ENCODE data around the gene MAPK1IP1L. TPM values are rescaled to one million over a fixed set of nuclear protein-coding genes. Genes with fewer than 3 reads are reported as not detected.

MAPK1IP1L gene
- total and polyA plus RNA-seq, 2 of the 13 experiments (the other 11 are each of a cell fraction or from before 2014, with no cell fraction given) = 27.8 to 68.4 TPM

GRCh38 chr14:55107766-55108554 lies 56.5 kb downstream of the MAPK1IP1L start (continued):
- 0 out of 2 replicates have a peak, but pooled peaks have one; percentile 50 for TF ChIP-seq PRMT3 (CRISPR knock-in tag; IDR thresholded peaks at IDR 0.05; ENCODE audit: borderline replicate concordance, low read depth)
- no peak for TF ChIP-seq PCBP1 (IDR thresholded peaks at IDR 0.05; ENCODE audit: borderline replicate concordance, low read depth, low read length)
- peak; percentile 64; the same call in 1 of the 2 replicates for TF ChIP-seq ZNF746 (CRISPR knock-in tag; IDR thresholded peaks at IDR 0.05)
- 0 out of 2 replicates have a peak, but pooled peaks have one; percentile 18 for TF ChIP-seq ZSCAN30 (CRISPR knock-in tag; IDR thresholded peaks at IDR 0.05)
- no peak for TF ChIP-seq ZNF703 (CRISPR knock-in tag; IDR thresholded peaks at IDR 0.05; ENCODE audit: borderline replicate concordance)
- peak; percentile 85; the same call in 1 of the 2 replicates for TF ChIP-seq HOXD1 (CRISPR knock-in tag; IDR thresholded peaks at IDR 0.05)
- peak; percentile 19; the same call in 1 of the 2 replicates for TF ChIP-seq ZNF205 (CRISPR knock-in tag; IDR thresholded peaks at IDR 0.05)
- TF ChIP-seq ZNF143 (CRISPR knock-in tag; IDR thresholded peaks at IDR 0.05) = peak; percentile 42; the same call in 1 of the 2 replicates
- TF ChIP-seq RFX3 (CRISPR knock-in tag; IDR thresholded peaks at IDR 0.05) = no peak
- 0 out of 2 replicates have a peak, but pooled peaks have one; percentile 25 for TF ChIP-seq ZNF552 (CRISPR knock-in tag; IDR thresholded peaks at IDR 0.05; ENCODE audit: borderline replicate concordance)
- TF ChIP-seq SMAD3 (CRISPR knock-in tag; IDR thresholded peaks at IDR 0.05) = no peak
- peak; percentile 83 for TF ChIP-seq BHLHE40 (IDR thresholded peaks at IDR 0.05; ENCODE audit: low read length)
- 0 out of 2 replicates have a peak, but pooled peaks have one; percentile 7 for TF ChIP-seq ZNF12 (CRISPR knock-in tag; IDR thresholded peaks at IDR 0.05)
- peak; percentile 59; the same call in 1 of the 2 replicates for TF ChIP-seq RFX5 (IDR thresholded peaks at IDR 0.05; ENCODE audit: low read depth, low read length)
- TF ChIP-seq ARNTL (CRISPR knock-in tag; IDR thresholded peaks at IDR 0.05) = peak; percentile 100
- TF ChIP-seq ZBTB33 (CRISPR knock-in tag; IDR thresholded peaks at IDR 0.05) = 0 out of 2 replicates have a peak, but pooled peaks have one; percentile 34
- TF ChIP-seq ZNF276 (CRISPR knock-in tag; IDR thresholded peaks at IDR 0.05; ENCODE audit: low read depth) = no peak
- TF ChIP-seq MNT (IDR thresholded peaks at IDR 0.05) = peak; percentile 44; the same call in 1 of the 2 replicates
- no peak for TF ChIP-seq POLR2AphosphoS2 (IDR thresholded peaks at IDR 0.05; ENCODE audit: low read depth, low read length)
- TF ChIP-seq MXD4 (CRISPR knock-in tag; IDR thresholded peaks at IDR 0.05) = peak; percentile 80
- TF ChIP-seq ZNF639 (CRISPR knock-in tag; conservative IDR thresholded peaks at IDR 0.05) = no peak
- TF ChIP-seq ZNF33A (CRISPR knock-in tag; IDR thresholded peaks at IDR 0.05; ENCODE audit: borderline replicate concordance) = 0 out of 2 replicates have a peak, but pooled peaks have one; percentile 41

Data from HepG2 (cell line).